IMR-90 (cell line): ENCODE data around the gene HDDC3. TPM values are rescaled to one million over a fixed set of nuclear protein-coding genes. Genes with fewer than 3 reads are reported as not detected.

Source experiments
- ATAC-seq: fragments of 200-7000 bp; cut with Tn5 transposase; 2 replicates; pipeline ENCODE4 v1.9.1; 2020; ENCODE audit warnings: low read depth, mild to moderate bottlenecking, moderate library complexity
- BruUV-seq: library from RNA; stranded (reverse); fragments of 400-500 nt; replicated peaks from 2 replicates; lab custom pipeline; 2021; lab: Mats Ljungman, UMichigan
- CTCF ChIA-PET: fragments of 300-600 bp; formaldehyde crosslinking; extraction: SDS; loops from one replicate; lab custom pipeline; 2021; ENCODE audit warnings: antibody characterized with exemption; lab: Yijun Ruan, JAX
- POLR2A ChIA-PET: fragments of 300-600 bp; sonication (Branson Sonifier 250); formaldehyde crosslinking; loops from one replicate; lab custom pipeline; 2022; ENCODE audit warnings: antibody characterized with exemption; ENCODE audit not compliant: unreplicated experiment; lab: Charles Lee
- DNase-seq: peaks from one replicate; pipeline ENCODE4 v3.0.0; 2013
- H2AFZ ChIP-seq: replicated peaks from 2 replicates; pipeline ENCODE3; 2013; ENCODE audit warnings: low read length, mild to moderate bottlenecking; ENCODE audit not compliant: poor library complexity
- H2AK5ac ChIP-seq: 2 replicates; pipeline ENCODE4 v1.6.1; 2013; ENCODE audit warnings: low read depth, low read length, inconsistent platforms
- H2AK9ac ChIP-seq: replicated peaks from 2 replicates; pipeline ENCODE3; 2013; ENCODE audit warnings: mild to moderate bottlenecking, low read depth, low read length, moderate library complexity; ENCODE audit not compliant: poor library complexity
- H2BK120ac ChIP-seq: 2 replicates; pipeline ENCODE4 v1.6.1; 2013; ENCODE audit warnings: low read depth, low read length, inconsistent platforms
- H2BK15ac ChIP-seq: 3 replicates; pipeline ENCODE4 v1.6.1; 2013; ENCODE audit warnings: low read depth, low read length, inconsistent platforms
- H2BK20ac ChIP-seq: 2 replicates; pipeline ENCODE4 v1.6.1; 2013; ENCODE audit warnings: low read depth, mild to moderate bottlenecking, inconsistent platforms, low read length, moderate library complexity
- H2BK5ac ChIP-seq: 2 replicates; pipeline ENCODE4 v1.6.1; 2013; ENCODE audit warnings: mild to moderate bottlenecking, low read depth, low read length, inconsistent platforms; ENCODE audit not compliant: poor library complexity, severe bottlenecking
- H3K14ac ChIP-seq: replicated peaks from 2 replicates; pipeline ENCODE4 v1.6.1; 2013; ENCODE audit warnings: low read depth, low read length, inconsistent platforms
- H3K18ac ChIP-seq: 2 replicates; pipeline ENCODE4 v1.6.1; 2013; ENCODE audit warnings: low read depth, low read length, control low read depth
- H3K23ac ChIP-seq: 2 replicates; pipeline ENCODE4 v1.6.1; 2013; ENCODE audit warnings: low read depth, low read length, inconsistent platforms
- H3K27ac ChIP-seq: 2 replicates; pipeline ENCODE4 v1.5.1; 2013; ENCODE audit warnings: mild to moderate bottlenecking, control low read depth, low read length; ENCODE audit not compliant: insufficient read depth
- H3K27me3 ChIP-seq: 2 replicates; pipeline ENCODE4 v1.6.1; 2013; ENCODE audit warnings: low read length; ENCODE audit not compliant: control insufficient read depth, insufficient read depth
- H3K36me3 ChIP-seq: 2 replicates; pipeline ENCODE4 v1.6.1; 2013; ENCODE audit warnings: low read length, mixed read lengths; ENCODE audit not compliant: control insufficient read depth, insufficient read depth
- H3K4ac ChIP-seq: 2 replicates; pipeline ENCODE4 v1.6.1; 2013; ENCODE audit warnings: low read depth, low read length, inconsistent platforms
- H3K4me1 ChIP-seq: 2 replicates; pipeline ENCODE4 v1.6.1; 2013; ENCODE audit warnings: low read length, mixed read lengths; ENCODE audit not compliant: control insufficient read depth, insufficient read depth
- H3K4me2 ChIP-seq: 2 replicates; pipeline ENCODE4 v1.6.1; 2013; ENCODE audit warnings: low read depth, mild to moderate bottlenecking, control low read depth, low read length, moderate library complexity
- H3K4me3 ChIP-seq: 2 replicates; pipeline ENCODE4 v1.5.1; 2013; ENCODE audit warnings: low read depth, mild to moderate bottlenecking, control low read depth, low read length, moderate library complexity; ENCODE audit not compliant: insufficient read depth
- H3K56ac ChIP-seq: 2 replicates; pipeline ENCODE4 v1.6.1; 2013; ENCODE audit warnings: low read length, inconsistent platforms; ENCODE audit not compliant: insufficient read depth; ENCODE audit errors: extremely low read depth
- H3K79me1 ChIP-seq, 2 experiments: 2 replicates each; pipeline ENCODE4 v1.6.1; 2013; ENCODE audit warnings: low read length in 2 of 2, inconsistent platforms in 1 of 2, low read depth in 1 of 2
- H3K9ac ChIP-seq: 2 replicates; pipeline ENCODE4 v1.6.1; 2013; ENCODE audit warnings: low read depth, low read length, control low read depth
- H3K9me1 ChIP-seq: 2 replicates; pipeline ENCODE4 v1.6.1; 2013; ENCODE audit warnings: low read length, inconsistent platforms; ENCODE audit not compliant: insufficient read depth
- H3K9me3 ChIP-seq: 2 replicates; pipeline ENCODE4 v1.6.1; 2013; ENCODE audit warnings: low read length; ENCODE audit not compliant: control insufficient read depth, insufficient read depth
- H4K20me1 ChIP-seq: 2 replicates; pipeline ENCODE4 v1.6.1; 2013; ENCODE audit warnings: low read length, inconsistent platforms; ENCODE audit not compliant: insufficient read depth
- H4K5ac ChIP-seq: 2 replicates; pipeline ENCODE4 v1.6.1; 2013; ENCODE audit warnings: mild to moderate bottlenecking, low read depth, low read length, control low read depth
- H4K8ac ChIP-seq, 2 experiments: 2 replicates each; pipeline ENCODE4 v1.6.1; 2013; ENCODE audit warnings: low read depth in 2 of 2, low read length in 2 of 2, control low read depth in 1 of 2, inconsistent platforms in 1 of 2
- H4K91ac ChIP-seq: 2 replicates; pipeline ENCODE4 v1.6.1; 2013; ENCODE audit warnings: low read depth, low read length, inconsistent platforms; ENCODE audit not compliant: insufficient read depth
- BHLHE40 ChIP-seq: fragments of 150-350 bp; IDR thresholded peaks from 2 replicates; pipeline ENCODE4 v1.6.1; 2016; ENCODE audit warnings: mild to moderate bottlenecking, low read depth, low read length
- CHD1 ChIP-seq: IDR thresholded peaks from 2 replicates; pipeline ENCODE4 v1.6.1; 2012; ENCODE audit warnings: low read depth, low read length, improper control_type of control experiment
- FOS ChIP-seq: fragments of 150-350 bp; IDR thresholded peaks from 2 replicates; pipeline ENCODE4 v1.6.1; 2016; ENCODE audit warnings: low read depth, low read length
- MAFK ChIP-seq: IDR thresholded peaks from 2 replicates; pipeline ENCODE4 v1.6.1; 2012; ENCODE audit warnings: low read depth, low read length, improper control_type of control experiment
- MAZ ChIP-seq: IDR thresholded peaks from 2 replicates; pipeline ENCODE4 v1.6.1; 2012; ENCODE audit warnings: low read depth, mild to moderate bottlenecking, low read length, improper control_type of control experiment, moderate library complexity, borderline replicate concordance
- MXI1 ChIP-seq: IDR thresholded peaks from 2 replicates; pipeline ENCODE4 v1.6.1; 2012; ENCODE audit warnings: low read depth, mild to moderate bottlenecking, low read length, moderate library complexity, borderline replicate concordance
- NFE2L2 ChIP-seq: fragments of 150-350 bp; IDR thresholded peaks from 2 replicates; pipeline ENCODE4 v1.6.1; 2016; ENCODE audit warnings: low read depth, mild to moderate bottlenecking, low read length
- POLR2A ChIP-seq: IDR thresholded peaks from 2 replicates; pipeline ENCODE4 v1.6.1; 2012; ENCODE audit warnings: mild to moderate bottlenecking, low read depth, low read length
- RAD21 ChIP-seq: IDR thresholded peaks from 2 replicates; pipeline ENCODE4 v1.6.1; 2012; ENCODE audit warnings: low read length, improper control_type of control experiment
- RCOR1 ChIP-seq: IDR thresholded peaks from 2 replicates; pipeline ENCODE4 v1.6.1; 2012; ENCODE audit warnings: mild to moderate bottlenecking, low read length, improper control_type of control experiment; ENCODE audit not compliant: insufficient replicate concordance
- RFX5 ChIP-seq: IDR thresholded peaks from 2 replicates; pipeline ENCODE4 v1.8.0; 2012; ENCODE audit warnings: low read depth, mild to moderate bottlenecking, low read length, moderate library complexity
- SMC3 ChIP-seq: fragments of 150-350 bp; IDR thresholded peaks from 2 replicates; pipeline ENCODE4 v1.6.1; 2016; ENCODE audit warnings: low read depth, mild to moderate bottlenecking, antibody characterized with exemption, low read length, moderate library complexity
- WGBS, 2 experiments: methylation state at CpG; one replicate each; pipeline versions ENCODE4 v1.1.5 to v1.1.7; 2013; ENCODE audit warnings: missing lambda C conversion rate in 2 of 2; ENCODE audit not compliant: insufficient read length in 1 of 2; ENCODE audit errors: extremely low coverage in 2 of 2; 5-methylcytosine and 5-hydroxymethylcytosine counted together
- dilution Hi-C: fragments of 300-500 bp; cut with HindIII; formaldehyde crosslinking; loops from one replicate; pipeline ENCODE4 v1.14.3; 2018; ENCODE audit warnings: low sequenced_read_pairs; ENCODE audit not compliant: unreplicated experiment
- in situ Hi-C: fragments of 300-500 bp; cut with MboI; formaldehyde crosslinking; loops from 3 replicates; pipeline ENCODE4 v1.14.3; 2019; ENCODE audit warnings: low sequenced_read_pairs, inconsistent platforms, mixed read lengths
- intact Hi-C: fragments of 100-400 bp; cut with micrococcal nuclease; formaldehyde crosslinking; loops from 2 replicates; pipeline ENCODE4 v1.10.0; 2022
- polyA plus RNA-seq, 3 experiments: library from polyadenylated mRNA; depleted of rRNA; stranded (reverse); fragments of >200 nt; gene quantifications; 2 replicates each; pipeline ENCODE4 v1.2.3, GENCODE V29; 2012; ENCODE audit warnings: low replicate concordance in 1 of 3
- total RNA-seq: library from RNA; depleted of rRNA; stranded (reverse); fragments of >200 nt; gene quantifications from 2 replicates; pipeline ENCODE4 v1.2.3, GENCODE V29; 2012
- TF ChIP-seq, protein P1 (sequence below): conservative IDR thresholded peaks from 2 replicates; pipeline ENCODE4 v1.5.1; 2012; ENCODE audit warnings: mild to moderate bottlenecking, low read depth, low read length, improper control_type of control experiment
- TF ChIP-seq, protein P2 (sequence below): fragments of 150-350 bp; IDR thresholded peaks from 2 replicates; pipeline ENCODE4 v1.6.1; 2016; ENCODE audit warnings: low read depth, mild to moderate bottlenecking, low read length, moderate library complexity, borderline replicate concordance

HDDC3 gene
- total and polyA plus RNA-seq, 2 of the 4 experiments (the other 2 are of a cell fraction): 7.9 to 10.7 TPM

DNA sequence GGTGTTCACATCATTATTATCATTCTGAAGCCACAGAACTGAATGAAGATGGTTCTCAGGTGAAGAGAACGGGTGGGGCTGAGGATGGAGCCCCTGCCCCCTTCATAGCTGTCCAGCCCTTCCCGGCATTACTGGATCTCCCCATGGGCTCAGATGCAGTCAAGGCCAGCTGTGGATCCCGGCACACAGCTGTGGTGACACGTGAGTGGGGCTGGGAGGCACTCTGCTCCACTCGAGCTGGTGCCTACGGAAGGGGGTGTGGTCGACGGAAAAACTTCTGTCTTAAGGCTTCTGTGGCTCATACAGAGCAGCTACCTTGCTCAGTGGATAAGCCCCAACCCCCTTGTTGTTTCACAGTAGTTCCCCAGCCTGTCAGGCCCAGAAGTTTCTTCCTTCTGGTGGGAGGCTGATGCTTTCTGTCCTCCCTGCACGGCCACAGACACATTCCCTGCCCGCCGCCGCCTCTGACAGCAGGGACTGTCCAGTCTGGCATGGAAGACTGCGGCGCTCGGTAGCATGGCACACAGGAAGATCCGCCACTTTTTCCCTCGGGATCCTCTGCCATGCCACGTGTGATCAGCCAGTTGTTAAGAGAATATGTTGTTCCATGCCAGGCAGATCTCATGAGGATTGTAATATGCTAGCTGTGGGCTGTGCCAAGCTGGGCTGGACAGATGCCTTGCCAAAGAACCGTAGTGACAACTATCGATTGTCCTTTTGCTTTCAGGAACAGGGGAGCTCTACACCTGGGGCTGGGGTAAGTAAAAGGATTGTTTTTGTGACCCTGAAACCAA is 28.1 kb upstream of the HDDC3 start:
- dilution Hi-C loops (no loop called here), intact Hi-C loops (no loop called here), in situ Hi-C loops (no loop called here)
- Histone ChIP-seq H3K56ac (no peak overlapping the region), H3K9ac (no peak overlapping the region), H2AK9ac (peak overlapping the region; percentile 63), H4K20me1 (no peaks in the 10 kb centered on the region; the same call in 1 of the 2 replicates), H3K4me3 (no peak overlapping the region), H3K9me3 (no peaks in the 10 kb centered on the region), H3K9me1 (no peaks in the 10 kb centered on the region), H2BK15ac (no peak overlapping the region), H3K27me3 (no peaks in the 10 kb centered on the region), H3K18ac (no peak overlapping the region), H2AFZ (no peak overlapping the region), H3K4ac (no peak overlapping the region), H2AK5ac (no peak overlapping the region), H2BK5ac (no peak overlapping the region), H4K5ac (no peak overlapping the region), H3K79me1 (peaks cover 6 to 35% of the 10 kb centered on the region in 2 experiments), H3K14ac (no peak overlapping the region), H3K4me1 (peaks cover 6% of the 10 kb centered on the region), H3K36me3 (peaks cover 20% of the 10 kb centered on the region), H2BK20ac (no peak overlapping the region), H3K23ac (no peak overlapping the region), H3K27ac (no peak overlapping the region), H4K8ac (no peak overlapping the region), H3K4me2 (no peak overlapping the region), H4K91ac (no peak overlapping the region), H2BK120ac (no peak overlapping the region)
- no peak for ATAC-seq
- no peak for DNase-seq
- WGBS, 2 experiments: 90% methylated on average over 19 of the region's 20 CpGs; no CpG with 5 or more reads in 1 of the 2 experiments
- no peak for TF ChIP-seq RFX5
- TF ChIP-seq, protein P1, sequence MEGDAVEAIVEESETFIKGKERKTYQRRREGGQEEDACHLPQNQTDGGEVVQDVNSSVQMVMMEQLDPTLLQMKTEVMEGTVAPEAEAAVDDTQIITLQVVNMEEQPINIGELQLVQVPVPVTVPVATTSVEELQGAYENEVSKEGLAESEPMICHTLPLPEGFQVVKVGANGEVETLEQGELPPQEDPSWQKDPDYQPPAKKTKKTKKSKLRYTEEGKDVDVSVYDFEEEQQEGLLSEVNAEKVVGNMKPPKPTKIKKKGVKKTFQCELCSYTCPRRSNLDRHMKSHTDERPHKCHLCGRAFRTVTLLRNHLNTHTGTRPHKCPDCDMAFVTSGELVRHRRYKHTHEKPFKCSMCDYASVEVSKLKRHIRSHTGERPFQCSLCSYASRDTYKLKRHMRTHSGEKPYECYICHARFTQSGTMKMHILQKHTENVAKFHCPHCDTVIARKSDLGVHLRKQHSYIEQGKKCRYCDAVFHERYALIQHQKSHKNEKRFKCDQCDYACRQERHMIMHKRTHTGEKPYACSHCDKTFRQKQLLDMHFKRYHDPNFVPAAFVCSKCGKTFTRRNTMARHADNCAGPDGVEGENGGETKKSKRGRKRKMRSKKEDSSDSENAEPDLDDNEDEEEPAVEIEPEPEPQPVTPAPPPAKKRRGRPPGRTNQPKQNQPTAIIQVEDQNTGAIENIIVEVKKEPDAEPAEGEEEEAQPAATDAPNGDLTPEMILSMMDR: no peak
- no peak for TF ChIP-seq RCOR1
- no peak for TF ChIP-seq RAD21
- no peak for TF ChIP-seq BHLHE40
- TF ChIP-seq NFE2L2: no peak
- no peak for TF ChIP-seq POLR2A
- no peak for TF ChIP-seq CHD1
- TF ChIP-seq FOS: no peak
- TF ChIP-seq, protein P2, sequence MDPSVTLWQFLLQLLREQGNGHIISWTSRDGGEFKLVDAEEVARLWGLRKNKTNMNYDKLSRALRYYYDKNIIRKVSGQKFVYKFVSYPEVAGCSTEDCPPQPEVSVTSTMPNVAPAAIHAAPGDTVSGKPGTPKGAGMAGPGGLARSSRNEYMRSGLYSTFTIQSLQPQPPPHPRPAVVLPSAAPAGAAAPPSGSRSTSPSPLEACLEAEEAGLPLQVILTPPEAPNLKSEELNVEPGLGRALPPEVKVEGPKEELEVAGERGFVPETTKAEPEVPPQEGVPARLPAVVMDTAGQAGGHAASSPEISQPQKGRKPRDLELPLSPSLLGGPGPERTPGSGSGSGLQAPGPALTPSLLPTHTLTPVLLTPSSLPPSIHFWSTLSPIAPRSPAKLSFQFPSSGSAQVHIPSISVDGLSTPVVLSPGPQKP: no peak
- TF ChIP-seq SMC3: no peak
- TF ChIP-seq MXI1: no peak
- TF ChIP-seq MAFK: no peak
- TF ChIP-seq MAZ: no peak
- POLR2A ChIA-PET: no interaction called here
- no TSS peak for BruUV-seq
- CTCF ChIA-PET: no interaction called here
